Ramos (cell line): ENCODE results near the gene TRMT44.
"Not testable (repeated sequence)": the region's sequence is repeated elsewhere in the genome, so short reads cannot be mapped to it uniquely, and the experiment has no call there.

Source experiments
- in situ Hi-C: fragments of 300-500 bp; cut with MboI; formaldehyde crosslinking; loops from one replicate; pipeline ENCODE4 v1.14.3; 2022; ENCODE audit warnings: low sequenced_read_pairs; ENCODE audit not compliant: unreplicated experiment

The TRMT44 gene

GRCh38 chr4:8405516-8405875, 35.1 kb upstream of the TRMT44 start:
- in situ Hi-C loops, result no loop called here

DNA sequence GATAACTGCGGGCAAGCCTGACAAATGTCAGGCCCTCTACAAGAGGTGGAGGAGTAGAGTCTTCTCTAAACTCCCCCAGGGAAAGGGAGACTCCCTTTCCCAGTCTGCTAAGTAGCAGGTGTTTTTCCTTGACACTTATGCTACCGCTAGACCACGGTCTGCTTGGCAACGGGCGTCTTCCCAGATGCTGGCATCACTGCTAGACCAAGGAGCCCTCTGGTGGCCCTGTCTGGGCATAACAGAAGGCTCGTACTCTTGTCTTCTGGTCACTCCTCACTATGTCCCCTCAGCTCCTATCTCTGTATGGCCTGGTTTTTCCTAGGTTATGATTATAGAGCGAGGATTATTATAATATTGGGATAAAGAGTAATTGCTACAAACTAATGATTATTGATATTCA, 33.7 kb upstream of the TRMT44 start:
- in situ Hi-C loops, result not testable (repeated sequence)

- in situ Hi-C loops, result no loop called here
Measured at GRCh38 chr4:8407316-8407715, 33.3 kb upstream of the TRMT44 start.

GRCh38 chr4:8407756-8408155, 32.8 kb upstream of the TRMT44 start:
- in situ Hi-C loops, result no loop called here

- in situ Hi-C loops, result no loop called here
Measured at GRCh38 chr4:8409264-8410065, 31.1 kb upstream of the TRMT44 start.

DNA sequence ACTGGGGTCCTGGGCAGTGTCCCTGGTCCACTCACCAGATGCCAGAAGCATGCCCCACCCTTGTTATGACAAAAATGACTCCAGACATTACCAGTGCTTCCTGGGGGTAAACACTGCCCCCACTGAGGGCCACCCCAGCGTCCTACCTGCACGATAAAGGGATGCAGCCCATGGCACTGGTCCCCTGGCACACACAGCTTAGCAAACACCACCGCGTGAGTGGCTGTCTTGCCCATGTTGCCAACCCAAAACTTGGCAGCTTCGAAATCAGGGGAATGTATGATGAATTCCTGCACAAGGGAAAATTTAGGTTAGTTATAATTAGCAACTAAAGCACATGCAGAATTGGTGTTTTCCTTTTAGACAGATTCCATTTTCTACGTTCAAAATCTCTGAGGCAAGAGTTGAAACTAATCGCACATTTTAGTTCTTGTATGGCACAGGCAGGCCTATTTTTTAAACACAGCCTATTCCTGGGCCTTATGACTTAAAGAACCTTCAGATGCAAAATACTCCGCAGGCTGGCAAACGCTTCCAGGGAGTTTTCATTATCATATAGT, 30.4 kb upstream of the TRMT44 start:
- in situ Hi-C loops, result no loop called here

GRCh38 chr4:8410641-8411271, 29.8 kb upstream of the TRMT44 start:
- in situ Hi-C loops, result no loop called here

DNA sequence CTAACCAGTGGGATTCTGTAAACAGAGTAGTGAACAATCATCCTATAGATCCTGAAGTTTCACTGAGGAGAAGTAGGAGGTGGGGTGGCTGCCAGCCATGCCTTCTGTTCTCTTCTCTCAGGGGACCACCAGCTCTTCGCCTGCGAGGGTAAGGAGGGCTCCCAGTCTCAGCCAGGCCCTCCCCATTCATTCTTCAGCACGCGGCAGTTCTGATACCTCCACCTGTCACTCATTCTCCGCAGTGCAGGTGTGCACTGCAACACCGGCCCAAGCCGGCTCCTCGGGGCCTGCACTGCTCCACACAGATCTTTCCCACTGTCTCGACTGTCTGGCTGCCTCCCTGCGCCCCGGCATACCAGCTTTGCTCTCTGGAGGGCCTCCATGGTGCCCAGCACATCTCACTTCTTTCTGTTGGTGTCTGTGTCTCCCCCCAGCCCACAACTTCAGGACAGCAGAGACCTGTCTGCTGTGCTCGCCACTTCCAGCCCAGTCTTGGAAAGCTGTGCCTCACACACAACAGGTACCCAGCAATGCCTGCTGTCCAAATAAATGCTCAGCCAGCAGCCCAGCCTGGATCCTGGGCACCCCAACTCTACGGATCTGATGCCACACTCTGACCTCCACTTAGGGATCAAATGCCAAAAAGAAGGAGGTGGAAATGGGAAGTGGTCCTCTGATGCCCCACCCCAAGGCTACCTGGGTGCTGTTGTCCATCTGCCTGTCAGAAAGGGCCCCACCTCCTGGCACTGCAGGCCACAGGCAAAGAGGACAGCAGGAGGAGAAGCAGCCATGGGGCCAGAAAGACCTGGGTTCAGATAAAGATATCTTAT, 29.0 kb upstream of the TRMT44 start:
- in situ Hi-C loops, result no loop called here

- in situ Hi-C loops, result no loop called here
Measured at GRCh38 chr4:8412288-8412687, 28.3 kb upstream of the TRMT44 start.

DNA sequence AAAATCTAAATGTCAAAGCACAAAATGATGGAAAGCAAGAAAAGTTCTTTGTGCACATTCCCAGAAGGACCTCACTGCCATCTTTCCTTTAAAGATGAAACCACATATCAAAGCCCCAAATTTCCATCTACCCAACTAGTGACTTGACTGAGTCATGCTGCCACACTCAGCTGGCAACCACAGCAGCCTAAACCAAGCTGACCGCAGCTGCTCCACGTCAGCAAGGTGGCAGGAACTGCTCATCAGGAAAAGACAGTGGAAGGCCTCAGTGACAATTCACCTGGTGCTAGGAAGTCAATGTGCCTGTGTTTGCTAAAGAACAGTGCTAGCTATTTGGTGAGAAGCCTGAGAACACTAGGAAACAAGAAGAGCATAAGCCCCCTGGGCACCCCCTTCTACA, 26.2 kb upstream of the TRMT44 start:
- in situ Hi-C loops, result no loop called here

- in situ Hi-C loops, result no loop called here
Measured at GRCh38 chr4:8417071-8417614, 23.4 kb upstream of the TRMT44 start.

DNA sequence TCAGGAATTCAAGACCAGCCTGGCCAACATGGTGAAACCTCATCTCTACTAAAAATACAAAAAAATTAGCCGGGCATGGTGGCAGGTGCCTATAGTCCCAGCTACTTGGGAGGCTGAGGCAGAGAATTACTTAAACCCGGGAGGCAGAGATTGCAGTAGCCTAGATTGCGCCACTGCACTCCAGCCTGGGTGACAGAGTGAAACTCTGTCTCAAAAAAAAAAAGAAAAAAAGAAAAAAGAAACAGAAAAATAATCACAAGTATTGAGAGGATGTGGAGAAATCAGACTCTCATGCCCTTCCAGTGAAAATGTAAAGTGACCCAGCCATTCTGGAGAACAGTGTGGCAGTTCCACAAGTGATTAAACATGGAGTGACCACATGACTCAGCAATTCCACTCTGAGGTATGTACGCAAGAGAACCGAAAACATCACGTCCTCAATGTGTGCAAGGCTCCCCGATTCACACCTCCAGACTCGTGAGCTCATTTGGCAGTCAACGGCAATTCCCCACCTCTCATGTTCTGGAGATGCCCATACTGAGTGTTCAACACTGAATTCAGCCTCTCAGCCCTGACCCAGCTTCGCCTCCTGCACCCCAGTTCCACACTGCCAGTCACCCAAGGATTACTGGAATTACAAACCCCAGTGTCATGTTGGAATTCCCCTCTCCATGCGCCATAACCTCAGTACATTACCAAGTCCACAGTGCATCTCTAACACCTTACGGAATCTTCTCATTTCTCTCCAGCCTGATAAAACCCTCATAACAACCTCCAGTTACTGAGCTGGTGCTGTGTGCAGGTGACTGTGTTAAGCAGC, 21.1 kb upstream of the TRMT44 start:
- in situ Hi-C loops, result no loop called here

DNA sequence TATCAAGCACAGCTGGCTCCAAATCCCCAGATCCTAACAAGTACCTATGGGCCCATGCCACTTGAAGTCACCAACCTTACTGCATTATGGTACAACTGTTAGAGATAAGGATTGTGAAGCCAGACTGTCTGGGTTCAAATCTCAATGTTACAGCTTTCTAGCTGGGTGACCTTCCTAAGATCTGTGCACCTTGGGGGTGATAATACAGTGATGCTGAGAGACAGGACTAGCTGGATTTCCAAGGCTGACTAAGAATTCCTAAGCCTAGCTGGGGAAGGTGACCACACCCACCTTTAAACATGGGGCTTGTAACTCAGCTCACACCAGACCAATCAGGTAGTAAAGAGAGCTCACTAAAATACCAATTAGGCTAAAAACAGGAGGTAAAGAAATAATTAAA, 20.4 kb upstream of the TRMT44 start:
- in situ Hi-C loops, result not testable (repeated sequence)

DNA sequence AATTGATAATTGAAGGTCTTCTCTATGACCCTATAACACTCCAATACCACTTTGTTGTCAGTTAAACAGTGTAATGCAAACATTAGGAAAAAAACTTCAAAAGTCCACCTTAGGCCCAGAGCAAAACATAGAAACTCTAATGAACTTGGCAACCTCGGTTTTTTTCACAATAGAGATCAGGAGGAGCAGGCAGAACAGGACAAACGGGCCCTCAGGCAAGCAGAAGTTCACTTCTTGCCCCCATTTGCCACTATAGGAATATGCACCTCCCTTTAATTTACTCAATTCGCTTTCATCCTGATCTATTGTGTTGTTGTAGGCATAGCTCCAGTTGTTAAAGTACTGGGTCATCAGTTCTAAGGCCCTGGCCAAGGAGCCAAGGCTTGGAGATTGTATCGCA, 18.2 kb upstream of the TRMT44 start:
- in situ Hi-C loops, result no loop called here

- in situ Hi-C loops, result no loop called here
Measured at GRCh38 chr4:8422786-8423185, 17.8 kb upstream of the TRMT44 start.

- in situ Hi-C loops, result no loop called here
Measured at GRCh38 chr4:8427262-8427661, 13.3 kb upstream of the TRMT44 start.

DNA sequence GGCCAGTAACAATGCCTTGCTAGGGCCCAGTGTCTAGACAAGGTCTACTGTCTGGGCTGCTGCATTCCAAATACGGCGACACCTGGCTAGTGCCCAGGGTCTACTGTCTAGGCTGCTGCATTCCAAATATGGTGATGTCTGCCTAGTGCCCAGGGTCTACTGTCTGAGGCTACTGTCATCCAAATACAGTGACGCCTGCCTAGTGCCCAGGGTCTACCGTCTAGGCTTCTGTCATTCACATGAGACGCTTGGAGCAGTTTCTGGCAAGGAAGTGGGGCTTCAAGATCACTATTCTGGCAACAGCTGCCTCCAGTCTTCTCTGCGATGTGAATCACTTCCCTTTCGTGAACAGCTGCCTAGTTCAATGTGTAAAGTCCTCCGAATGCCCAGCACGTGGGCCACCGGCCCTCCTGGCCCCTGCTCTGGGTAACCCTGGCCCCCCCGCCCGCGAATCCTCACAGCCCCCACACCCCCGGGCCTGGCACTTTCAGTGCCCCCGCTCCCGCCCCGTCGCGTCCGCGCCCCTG, 12.8 kb upstream of the TRMT44 start:
- in situ Hi-C loops, result no loop called here

GRCh38 chr4:8428288-8429097, 12.1 kb upstream of the TRMT44 start:
- in situ Hi-C loops, result no loop called here

- in situ Hi-C loops, result no loop called here
Measured at GRCh38 chr4:8431553-8431952, 9.0 kb upstream of the TRMT44 start.
